DND-41 (cell line): ENCODE data around the gene ZMIZ1.

Experiments
- CTCF ChIP-seq: IDR thresholded peaks from 2 replicates; pipeline ENCODE4 v1.5.1; 2012; ENCODE audit warnings: borderline replicate concordance, low read length, moderate library complexity, mild to moderate bottlenecking; ENCODE audit not compliant: poor library complexity, severe bottlenecking; ENCODE audit errors: extremely low read depth
- EZH2 ChIP-seq: IDR thresholded peaks from 3 replicates; pipeline ENCODE4 v1.6.1; 2012; ENCODE audit warnings: borderline replicate concordance, low read depth, mild to moderate bottlenecking, moderate library complexity, low read length, inconsistent platforms; ENCODE audit not compliant: severe bottlenecking

- no peak for TF ChIP-seq CTCF
- no peak for TF ChIP-seq EZH2
Observed at GRCh38 chr10:79231908-79232307, 163.1 kb downstream of the ZMIZ1 start.
